H1 (cell line): ENCODE results near the gene ATP5MC2. TPM values are rescaled to one million over a fixed set of nuclear protein-coding genes. Genes with fewer than 3 reads are reported as not detected.

Experiments used
- CTCF ChIA-PET: fragments of 300-600 bp; sonication (Branson Sonifier 250); formaldehyde crosslinking; loops from one replicate; lab custom pipeline; 2021; ENCODE audit not compliant: partially characterized antibody; lab: Charles Lee
- POLR2A ChIA-PET: fragments of 300-600 bp; sonication (Branson Sonifier 250); formaldehyde crosslinking; loops from one replicate; lab custom pipeline; 2021; ENCODE audit warnings: inconsistent platforms; ENCODE audit not compliant: partially characterized antibody; lab: Charles Lee
- DNase-seq, 2 experiments: peaks; one replicate each; pipeline versions ENCODE4 v3.0.0 to v3.0.0-alpha.2; 2010 to 2022; ENCODE audit warnings: low spot score in 2 of 2, low read depth in 1 of 2, mixed read lengths in 1 of 2
- FAIRE-seq: peaks from 2 replicates; lab custom pipeline; 2011; peaks lifted over from hg19 to GRCh38; lab: Jason Lieb, UNC
- H2AFZ ChIP-seq: 2 replicates; pipeline ENCODE4 v1.8.1; 2012; ENCODE audit warnings: low read length, inconsistent platforms
- H2AK5ac ChIP-seq: 2 replicates; pipeline ENCODE4 v1.6.1; 2013; ENCODE audit warnings: low read depth, low read length
- H2BK120ac ChIP-seq: replicated peaks from 2 replicates; pipeline ENCODE3; 2013; ENCODE audit warnings: low read depth, low read length, inconsistent platforms
- H2BK12ac ChIP-seq: 2 replicates; pipeline ENCODE4 v1.6.1; 2013; ENCODE audit warnings: low read depth, low read length
- H2BK15ac ChIP-seq: 2 replicates; pipeline ENCODE4 v1.6.1; 2013; ENCODE audit warnings: low read length
- H2BK20ac ChIP-seq: 2 replicates; pipeline ENCODE4 v1.6.1; 2013; ENCODE audit warnings: low read length
- H2BK5ac ChIP-seq: 2 replicates; pipeline ENCODE4 v1.6.1; 2013; ENCODE audit warnings: low read depth, low read length
- H3K14ac ChIP-seq: 2 replicates; pipeline ENCODE4 v1.6.1; 2013; ENCODE audit warnings: inconsistent platforms; ENCODE audit not compliant: insufficient read length
- H3K18ac ChIP-seq: 2 replicates; pipeline ENCODE4 v1.6.1; 2013; ENCODE audit warnings: low read length; ENCODE audit errors: extremely low read depth
- H3K23ac ChIP-seq: 2 replicates; pipeline ENCODE4 v1.6.1; 2013; ENCODE audit warnings: inconsistent platforms; ENCODE audit not compliant: insufficient read length
- H3K23me2 ChIP-seq: 2 replicates; pipeline ENCODE4 v1.6.1; 2013; ENCODE audit warnings: low read depth, low read length
- H3K27ac ChIP-seq: 2 replicates; pipeline ENCODE4 v1.6.1; 2011; ENCODE audit warnings: low read depth, low read length, inconsistent platforms
- H3K27me3 ChIP-seq, 4 experiments: replicated peaks in 1 of 4; 1 replicate in 1 of 4; 2 replicates in 3 of 4; pipeline versions ENCODE4 v1.6.1 to v1.8.1; 2011 to 2013; ENCODE audit warnings: low read length in 3 of 4, mild to moderate bottlenecking in 3 of 4, inconsistent platforms in 2 of 4, mixed read lengths in 2 of 4, moderate library complexity in 1 of 4; ENCODE audit not compliant: control insufficient read depth in 3 of 4, insufficient read depth in 3 of 4; ENCODE audit errors: extremely low read depth in 1 of 4
- H3K36me3 ChIP-seq, 4 experiments: 2 replicates each; pipeline versions ENCODE4 v1.6.1 to v1.8.1; 2011 to 2013; ENCODE audit warnings: mild to moderate bottlenecking in 4 of 4, low read length in 3 of 4, moderate library complexity in 2 of 4, control low read depth in 1 of 4, inconsistent platforms in 1 of 4; ENCODE audit not compliant: insufficient read depth in 4 of 4, control insufficient read depth in 2 of 4
- H3K4ac ChIP-seq: replicated peaks from 2 replicates; pipeline ENCODE3; 2013; ENCODE audit warnings: low read length, low read depth, mixed read lengths, inconsistent platforms; ENCODE audit not compliant: insufficient read length
- H3K4me1 ChIP-seq, 4 experiments: replicated peaks in 1 of 4; 1 replicate in 1 of 4; 2 replicates in 3 of 4; pipeline versions ENCODE4 v1.6.1 to v1.8.1; 2011 to 2013; ENCODE audit warnings: low read length in 3 of 4, inconsistent platforms in 2 of 4, mixed read lengths in 1 of 4; ENCODE audit not compliant: insufficient read depth in 4 of 4, control insufficient read depth in 3 of 4
- H3K4me2 ChIP-seq, 2 experiments: 2 replicates each; pipeline versions ENCODE4 v1.6.1 to v1.8.1; 2011 to 2013; ENCODE audit warnings: low read depth in 2 of 2, low read length in 2 of 2, control low read depth in 1 of 2, inconsistent platforms in 1 of 2, mild to moderate bottlenecking in 1 of 2; ENCODE audit not compliant: insufficient read depth in 1 of 2
- H3K4me3 ChIP-seq, 4 experiments: fragments of 200-600, 300-600 bp in 1 of 4; sonication (generic), shearing (Covaris generic), sonication (Bioruptor Twin) in 1 of 4; 2 replicates each; pipeline versions ENCODE4 v1.5.1 to v1.8.1; 2011 to 2016; ENCODE audit warnings: low read length in 4 of 4, low read depth in 3 of 4, control low read depth in 2 of 4, inconsistent platforms in 2 of 4, mild to moderate bottlenecking in 2 of 4, mixed read lengths in 1 of 4, moderate library complexity in 1 of 4; ENCODE audit not compliant: insufficient read depth in 2 of 4; ENCODE audit errors: extremely low read depth in 1 of 4
- H3K56ac ChIP-seq: replicated peaks from 2 replicates; pipeline ENCODE3; 2013; ENCODE audit warnings: low read depth, mild to moderate bottlenecking, mixed read lengths, low read length, inconsistent platforms; ENCODE audit not compliant: insufficient read length
- H3K79me1 ChIP-seq: 2 replicates; pipeline ENCODE4 v1.6.1; 2013; ENCODE audit warnings: low read depth, low read length, control low read depth
- H3K79me2 ChIP-seq, 2 experiments: 2 replicates each; pipeline versions ENCODE4 v1.6.1 to v1.8.1; 2012 to 2013; ENCODE audit warnings: low read length in 2 of 2, mild to moderate bottlenecking in 2 of 2, inconsistent platforms in 1 of 2; ENCODE audit not compliant: insufficient read depth in 2 of 2, control insufficient read depth in 1 of 2
- H3K9ac ChIP-seq, 4 experiments: replicated peaks in 1 of 4; 1 replicate in 1 of 4; 2 replicates in 3 of 4; pipeline versions ENCODE4 v1.6.1 to v1.8.1; 2011 to 2013; ENCODE audit warnings: low read depth in 3 of 4, low read length in 3 of 4, control low read depth in 2 of 4, mild to moderate bottlenecking in 2 of 4, moderate library complexity in 2 of 4, inconsistent platforms in 1 of 4; ENCODE audit errors: extremely low read depth in 1 of 4
- H3K9me3 ChIP-seq, 2 experiments: 2 replicates each; pipeline versions ENCODE4 v1.6.1 to v1.8.1; 2012 to 2013; ENCODE audit warnings: mild to moderate bottlenecking in 2 of 2, moderate library complexity in 2 of 2, control low read depth in 1 of 2, inconsistent platforms in 1 of 2, low read depth in 1 of 2, low read length in 1 of 2, mixed read lengths in 1 of 2; ENCODE audit not compliant: insufficient read depth in 2 of 2
- H4K20me1 ChIP-seq, 2 experiments: replicated peaks in 1 of 2; 2 replicates each; pipeline versions ENCODE3 to v1.8.1; 2011 to 2013; ENCODE audit warnings: inconsistent platforms in 2 of 2, low read length in 2 of 2, mild to moderate bottlenecking in 1 of 2; ENCODE audit not compliant: insufficient read depth in 2 of 2, control insufficient read depth in 1 of 2
- H4K5ac ChIP-seq: 2 replicates; pipeline ENCODE4 v1.6.1; 2013; ENCODE audit warnings: low read length, low read depth, mixed read lengths, inconsistent platforms; ENCODE audit not compliant: insufficient read length
- H4K8ac ChIP-seq: 2 replicates; pipeline ENCODE4 v1.8.0; 2013; ENCODE audit warnings: mild to moderate bottlenecking, moderate library complexity, low read length, inconsistent platforms; ENCODE audit not compliant: insufficient read depth; ENCODE audit errors: extremely low read depth
- H4K91ac ChIP-seq: replicated peaks from 2 replicates; pipeline ENCODE3; 2013; ENCODE audit warnings: low read length, mixed read lengths, inconsistent platforms; ENCODE audit not compliant: insufficient read length
- CHD1 ChIP-seq: IDR thresholded peaks from 2 replicates; pipeline ENCODE4 v1.6.1; 2012; ENCODE audit warnings: low read depth, low read length, improper control_type of control experiment
- POLR2A ChIP-seq, 2 experiments: IDR thresholded peaks; 1 replicate in 1 of 2; 2 replicates in 1 of 2; pipeline ENCODE4 v1.6.1; 2011; ENCODE audit warnings: low read depth in 2 of 2, low read length in 2 of 2, mild to moderate bottlenecking in 2 of 2; ENCODE audit errors: control extremely low read depth in 1 of 2
- RAD21 ChIP-seq, 2 experiments: IDR thresholded peaks in 1 of 2; conservative IDR thresholded peaks in 1 of 2; 2 replicates each; pipeline ENCODE4 v1.6.1; 2011; ENCODE audit warnings: low read depth in 2 of 2, low read length in 2 of 2, improper control_type of control experiment in 1 of 2, inconsistent platforms in 1 of 2, mild to moderate bottlenecking in 1 of 2, moderate library complexity in 1 of 2
- WGBS, 2 experiments: shearing (Covaris generic) in 1 of 2; methylation state at CpG; one replicate each; pipeline versions ENCODE4 v1.1.6 to v1.1.7; 2013 to 2015; ENCODE audit warnings: low lambda C conversion rate in 2 of 2, mixed read lengths in 2 of 2, inconsistent platforms in 1 of 2, low coverage in 1 of 2, missing lambda C conversion rate in 1 of 2; ENCODE audit not compliant: insufficient replicate concordance in 2 of 2, insufficient coverage in 1 of 2, insufficient read length in 1 of 2; ENCODE audit errors: extremely low coverage in 1 of 2, missing lambda C conversion rate in 1 of 2; 5-methylcytosine and 5-hydroxymethylcytosine counted together
- polyA plus RNA-seq, 7 experiments: library from polyadenylated mRNA; depleted of rRNA in 3 of 7; stranded (reverse) in 5 of 7; unstranded in 2 of 7; fragments of >200 nt in 5 of 7; fragments of 200-250 nt in 2 of 7; gene quantifications; 1 replicate in 5 of 7; 2 replicates in 1 of 7; 4 replicates in 1 of 7; pipeline versions ENCODE4 v1.2.1 to v1.2.3, GENCODE V29; 2011 to 2013; ENCODE audit warnings: missing spikeins in 2 of 7, mixed read lengths in 2 of 7
- total RNA-seq: library from RNA; stranded (reverse); fragmentation: NEBNext Ultra II Directional; extraction: Animal tissue kit (Norgen Biotek cat#: 25700); gene quantifications from 2 replicates; pipeline ENCODE4 v1.2.1, GENCODE V29; 2021

The ATP5MC2 gene
- total and polyA plus RNA-seq, 2 of the 8 experiments (the other 6 are each of a cell fraction or from before 2014, with no cell fraction given), result 408 to 952 TPM

- Histone ChIP-seq H2BK20ac (no peak overlapping the region), H2AK5ac (no peak overlapping the region), H3K23ac (no peak overlapping the region), H3K4me1 (peaks cover 3 to 13% (median 4%) of the 10 kb centered on the region in 4 experiments; a peak in 5 of 7 replicates)
- CTCF ChIA-PET, result interaction anchor here (0.6 to 2.1 kb wide), 12 partner anchors 9 to 115 kb away, joined by 3 to 7 read pairs (median 3); partner anchors contain the start of gene ATP5MC2
- peak in 1 of 2 experiments; percentile 47; a peak in 1 of 3 replicates for TF ChIP-seq POLR2A (IDR thresholded peaks at IDR 0.05; ENCODE audit: control extremely low read depth in 1 of 2, low read depth in 2 of 2, low read length in 2 of 2)
- no peak for TF ChIP-seq CHD1
- 0 out of 4 replicates have a peak, but pooled peaks of 1 of the 2 experiments have one; percentile 1 for TF ChIP-seq RAD21 (IDR thresholded peaks at IDR 0.05 in 1 of 2, conservative IDR thresholded peaks at IDR 0.05 in 1 of 2; ENCODE audit: low read depth in 2 of 2, low read length in 2 of 2)
- TF ChIP-seq, all 59 proteins: peak for 2
- Histone ChIP-seq H3K18ac (peak overlapping the region; percentile 73; the same call in 1 of the 2 replicates), H3K4me2 (peak overlapping the region in 1 of 2 experiments; percentile 36; a peak in 1 of 4 replicates), H3K79me1 (no peaks in the 10 kb centered on the region), H2BK12ac (no peak overlapping the region), H3K27me3 (no peaks in the 10 kb centered on the region), H4K5ac (no peak overlapping the region), H3K23me2 (no peaks in the 10 kb centered on the region), H3K79me2 (no peaks in the 10 kb centered on the region), H3K9ac (peak overlapping the region in 1 of 4 experiments; percentile 16; a peak in 2 of 7 replicates), H3K27ac (peak overlapping the region; percentile 16), H3K4me3 (no peak overlapping the region; a peak in 1 of 8 replicates), H4K20me1 (no peaks in the 10 kb centered on the region), H2AFZ (no peak overlapping the region), H3K9me3 (no peaks in the 10 kb centered on the region), H4K91ac (no peak overlapping the region), H2BK120ac (no peak overlapping the region), H4K8ac (no peak overlapping the region), H3K4ac (no peak overlapping the region), H2BK5ac (no peak overlapping the region; the same call in 1 of the 2 replicates), H2BK15ac (peak overlapping the region; percentile 40; the same call in 1 of the 2 replicates), H3K14ac (no peak overlapping the region), H3K56ac (no peak overlapping the region), H3K36me3 (peaks cover 0 to 12% (median 5%) of the 10 kb centered on the region in 4 experiments; a peak in 4 of 8 replicates)
- POLR2A ChIA-PET, result interaction anchor here (0.7 to 15.7 kb wide), 13 partner anchors 8 to 158 kb away, joined by 3 to 246 read pairs (median 4); partner anchors contain the start of genes ATP5MC2 and TARBP2
- FAIRE-seq (no peak), DNase-seq (no peak)
- WGBS, 2 experiments, result 53% methylated on average over 3 of the region's 3 CpGs; no CpG with 5 or more reads in 1 of the 2 experiments
Observed at GRCh38 chr12:53659011-53659551, 16.8 kb downstream of the ATP5MC2 start.
